ENCODE data around the gene PHACTR2.
"Not testable (repeated sequence)": the region's sequence is repeated elsewhere in the genome, so short reads cannot be mapped to it uniquely, and the experiment has no call there.

The PHACTR2 gene

DNA sequence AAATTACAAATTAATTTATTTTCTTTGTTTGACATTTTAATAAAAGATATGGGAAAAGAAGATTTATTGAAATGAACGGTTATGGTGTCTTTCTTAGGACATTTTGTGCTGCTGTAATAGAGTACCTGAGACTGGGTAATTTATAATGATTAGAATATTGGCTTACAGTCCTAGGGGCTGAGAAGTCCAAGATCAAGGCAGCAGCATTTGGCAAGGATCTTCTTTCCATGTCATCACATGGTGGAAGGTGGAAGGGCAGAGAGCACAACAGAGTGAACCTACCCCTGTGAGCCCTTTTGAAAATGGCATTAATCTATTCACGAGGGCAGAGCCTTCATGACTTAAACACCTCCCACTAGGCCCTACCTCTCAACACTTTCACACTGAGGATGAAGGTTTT is 89.7 kb downstream of the PHACTR2 start:
- DNase-seq (ENCODE audit: low spot score), result no peak

DNA sequence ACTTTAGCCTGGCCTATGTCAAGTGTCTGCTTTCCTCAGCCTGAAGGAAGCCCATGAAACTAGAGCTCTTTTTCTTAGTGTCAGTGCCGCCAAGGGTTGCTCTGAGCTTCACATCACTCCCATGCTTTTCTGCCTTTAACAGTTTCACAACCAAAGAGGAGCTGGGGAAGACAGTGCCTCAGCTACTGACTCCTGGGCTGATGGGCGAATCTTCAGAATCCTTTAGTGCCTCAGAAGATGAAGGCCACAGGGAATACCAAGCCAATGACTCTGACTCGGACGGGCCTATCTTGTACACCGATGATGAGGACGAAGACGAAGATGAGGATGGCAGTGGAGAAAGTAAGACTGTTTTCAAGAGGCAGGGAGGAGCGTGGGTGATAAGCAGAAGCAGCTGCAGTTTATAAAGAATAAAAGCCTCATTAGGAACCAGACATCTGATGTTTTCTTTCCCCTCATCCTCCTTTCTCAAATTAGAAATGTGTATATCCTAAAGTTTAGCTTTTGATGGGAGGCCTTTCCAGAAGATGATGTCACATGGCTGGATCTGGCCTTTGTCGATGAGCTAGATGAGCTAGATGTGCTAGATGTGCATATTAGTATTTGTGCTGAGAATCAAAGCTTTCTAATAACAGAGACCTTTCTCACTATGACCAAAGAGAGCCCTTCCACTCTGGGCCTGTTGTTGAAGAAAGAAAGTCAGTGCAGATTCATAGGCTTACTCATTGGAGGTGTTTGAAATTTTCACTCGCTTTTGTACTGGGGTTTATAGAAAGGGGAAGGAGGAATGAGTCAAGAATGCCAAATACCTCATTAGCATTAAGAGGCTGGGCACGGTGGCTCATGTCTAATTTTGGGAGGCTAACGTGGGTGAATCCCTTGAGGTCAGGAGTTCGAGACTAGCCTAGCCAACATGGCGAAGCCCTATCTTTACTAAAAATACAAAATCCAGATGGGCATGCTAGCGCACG is 94.6 kb downstream of the PHACTR2 start:
- DNase-seq (ENCODE audit: low spot score), result no peak

DNA sequence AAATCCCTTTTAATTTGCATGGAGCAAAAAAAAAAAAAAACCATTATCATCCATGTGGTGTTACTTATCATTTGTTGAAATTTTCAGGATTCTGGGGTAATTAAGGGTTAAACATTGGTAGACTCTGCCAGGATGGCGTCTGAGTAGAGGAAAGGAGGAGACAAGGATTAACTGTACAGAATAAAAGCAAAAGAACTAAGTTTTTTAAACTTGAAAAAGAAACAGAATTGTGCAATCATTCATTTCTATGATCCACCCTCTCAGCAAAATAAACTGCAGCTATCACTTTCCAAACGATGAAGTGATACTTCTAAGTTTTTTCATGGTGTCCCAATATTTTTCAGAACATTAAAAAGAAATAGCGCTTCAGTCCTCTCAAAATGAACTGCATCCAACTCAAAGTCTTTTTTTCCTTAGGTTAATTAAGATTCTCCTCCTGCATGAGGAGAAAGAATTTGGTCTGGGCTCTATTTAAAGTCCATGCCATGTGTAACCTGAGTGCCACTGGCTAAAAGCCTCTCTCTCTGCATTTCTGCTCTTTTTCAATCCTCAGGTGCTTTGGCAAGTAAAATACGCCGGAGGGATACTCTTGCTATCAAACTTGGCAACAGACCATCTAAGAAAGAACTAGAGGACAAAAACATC is 95.9 kb downstream of the PHACTR2 start:
- no peak for DNase-seq (ENCODE audit: low spot score)

DNA sequence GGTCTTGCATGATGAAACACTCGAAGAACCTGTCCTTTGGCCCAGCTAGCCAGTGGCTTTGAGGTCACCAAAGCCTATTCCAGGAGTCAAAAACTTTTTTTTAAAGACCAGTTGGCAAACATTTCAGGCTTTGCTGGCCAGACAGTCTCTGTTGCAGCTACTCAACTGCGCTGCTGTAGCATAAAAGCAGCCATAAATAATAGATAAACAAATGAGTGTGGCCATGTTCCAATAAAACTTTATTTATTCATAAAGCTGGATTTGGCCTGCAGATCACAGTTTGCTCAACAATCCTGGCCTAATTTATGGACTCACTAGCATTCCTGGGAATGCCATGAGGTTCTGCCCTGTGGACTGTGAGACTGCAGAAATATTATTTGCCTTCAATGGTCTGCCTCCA is 96.6 kb downstream of the PHACTR2 start:
- no peak for DNase-seq (ENCODE audit: low spot score)

DNA sequence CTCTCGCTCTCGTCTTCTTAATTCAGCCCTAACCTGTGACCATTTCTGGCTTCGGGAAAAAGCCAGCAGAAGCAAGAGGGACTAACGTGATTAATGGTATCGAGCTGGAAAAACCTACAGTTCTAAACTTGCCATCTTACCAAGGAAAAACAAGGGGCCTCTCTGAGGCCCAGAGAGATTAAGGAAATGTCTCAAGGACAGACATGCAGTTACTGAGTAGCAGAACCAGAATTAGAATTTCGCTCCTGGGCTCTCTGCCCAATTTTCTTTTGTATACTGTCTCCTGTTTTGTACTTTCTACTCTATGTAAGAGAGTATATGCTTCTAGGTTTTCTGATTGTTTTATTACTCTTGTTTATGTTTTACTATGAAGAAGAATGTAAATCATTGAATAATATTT is 97.6 kb downstream of the PHACTR2 start:
- DNase-seq (ENCODE audit: low spot score), result no peak

DNA sequence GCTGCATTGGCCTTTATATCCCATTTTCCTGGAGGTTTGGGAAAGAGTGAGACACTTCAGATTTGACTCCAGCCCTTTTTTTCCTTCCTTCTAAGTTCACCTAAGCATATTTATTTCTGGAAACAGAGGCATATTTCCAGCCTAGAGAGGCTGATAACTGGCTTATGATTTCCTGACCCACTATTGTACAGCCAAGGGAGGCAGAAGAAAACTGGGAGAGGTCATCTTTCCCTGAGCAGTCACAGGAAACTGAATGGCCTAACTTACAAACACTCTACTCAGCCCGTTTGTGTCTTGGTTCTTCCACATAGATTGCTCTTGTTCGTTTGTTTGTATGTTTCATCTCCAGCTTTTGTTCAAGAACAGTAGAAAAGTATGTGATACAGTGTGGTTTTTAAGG is 101.2 kb downstream of the PHACTR2 start:
- DNase-seq (ENCODE audit: low spot score), result no peak

DNA sequence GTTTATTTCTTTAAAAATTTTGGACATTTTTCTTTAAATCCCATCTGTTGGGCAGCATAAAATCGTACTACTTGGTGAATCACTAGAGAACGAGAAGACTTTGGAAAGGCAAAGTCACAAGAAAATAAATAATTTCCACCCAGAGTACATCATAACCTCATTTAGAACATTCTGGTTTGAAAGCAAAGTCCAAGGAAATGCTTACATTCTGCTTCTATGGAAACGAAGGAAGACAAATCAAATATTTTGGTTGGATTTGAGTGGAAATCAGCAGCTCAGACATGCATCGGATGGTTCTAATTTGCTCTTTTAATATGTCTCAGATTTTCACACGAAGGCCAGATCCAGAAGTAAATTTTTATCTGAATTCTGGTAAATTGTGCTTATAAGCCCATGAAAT is 104.7 kb downstream of the PHACTR2 start:
- DNase-seq (ENCODE audit: low spot score), result no peak

DNA sequence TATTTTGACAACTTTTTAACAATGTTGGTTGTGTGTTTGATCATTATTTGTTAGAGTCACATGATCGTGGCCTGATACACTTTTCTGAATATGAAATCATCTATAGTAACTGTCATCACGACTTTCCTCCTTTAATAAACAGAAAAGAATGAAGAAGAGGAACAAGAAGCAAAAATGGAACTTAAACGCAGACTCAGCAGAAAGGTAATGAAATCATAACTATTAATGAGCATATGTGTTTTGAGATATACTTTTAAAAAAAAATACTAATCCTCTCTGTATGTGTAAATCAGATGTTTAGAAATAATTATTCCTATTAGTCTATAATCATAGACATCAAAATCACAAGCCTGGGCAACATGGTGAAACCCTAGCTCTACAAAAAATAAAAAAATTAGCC is 105.3 kb downstream of the PHACTR2 start:
- no peak for DNase-seq (ENCODE audit: low spot score)

DNA sequence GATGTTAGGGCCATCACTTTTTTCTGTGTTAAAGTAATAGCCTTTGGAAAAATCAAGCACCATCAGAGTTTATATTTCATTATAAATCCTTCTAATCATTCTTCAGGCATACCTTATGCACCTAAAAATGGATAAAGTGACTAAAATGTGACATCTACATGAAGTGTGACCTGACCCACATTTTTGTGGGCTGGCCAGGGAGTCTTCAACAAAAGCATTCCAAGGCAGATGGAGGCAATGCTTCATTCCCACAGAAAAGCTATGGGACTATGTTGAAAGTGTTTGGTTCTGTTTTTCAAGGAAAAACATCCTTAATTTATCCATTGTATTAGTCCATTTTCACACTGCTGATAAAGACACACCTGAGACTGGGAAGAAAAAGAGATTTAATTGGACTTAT is 106.6 kb downstream of the PHACTR2 start:
- no peak for DNase-seq (ENCODE audit: low spot score)

DNA sequence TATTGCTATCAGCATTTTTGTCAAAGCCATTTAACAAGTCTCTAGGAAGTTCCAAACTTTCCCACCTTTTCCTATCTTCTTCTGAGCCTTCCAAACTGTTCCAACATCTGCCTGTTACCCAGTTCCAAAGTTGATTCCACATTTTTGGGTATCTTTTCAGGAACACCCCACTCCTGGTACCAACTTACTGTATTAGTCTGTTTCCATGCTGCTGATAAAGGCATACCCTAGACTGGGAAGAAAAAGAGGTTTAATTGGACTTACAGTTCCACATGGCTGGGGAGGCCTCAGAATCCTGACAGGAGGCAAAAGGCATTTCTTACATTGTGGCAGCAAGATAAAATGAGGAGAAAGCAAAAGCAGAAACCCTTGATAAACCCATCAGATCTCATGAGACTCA is 108.6 kb downstream of the PHACTR2 start:
- DNase-seq (ENCODE audit: low spot score), result not testable (repeated sequence)

DNA sequence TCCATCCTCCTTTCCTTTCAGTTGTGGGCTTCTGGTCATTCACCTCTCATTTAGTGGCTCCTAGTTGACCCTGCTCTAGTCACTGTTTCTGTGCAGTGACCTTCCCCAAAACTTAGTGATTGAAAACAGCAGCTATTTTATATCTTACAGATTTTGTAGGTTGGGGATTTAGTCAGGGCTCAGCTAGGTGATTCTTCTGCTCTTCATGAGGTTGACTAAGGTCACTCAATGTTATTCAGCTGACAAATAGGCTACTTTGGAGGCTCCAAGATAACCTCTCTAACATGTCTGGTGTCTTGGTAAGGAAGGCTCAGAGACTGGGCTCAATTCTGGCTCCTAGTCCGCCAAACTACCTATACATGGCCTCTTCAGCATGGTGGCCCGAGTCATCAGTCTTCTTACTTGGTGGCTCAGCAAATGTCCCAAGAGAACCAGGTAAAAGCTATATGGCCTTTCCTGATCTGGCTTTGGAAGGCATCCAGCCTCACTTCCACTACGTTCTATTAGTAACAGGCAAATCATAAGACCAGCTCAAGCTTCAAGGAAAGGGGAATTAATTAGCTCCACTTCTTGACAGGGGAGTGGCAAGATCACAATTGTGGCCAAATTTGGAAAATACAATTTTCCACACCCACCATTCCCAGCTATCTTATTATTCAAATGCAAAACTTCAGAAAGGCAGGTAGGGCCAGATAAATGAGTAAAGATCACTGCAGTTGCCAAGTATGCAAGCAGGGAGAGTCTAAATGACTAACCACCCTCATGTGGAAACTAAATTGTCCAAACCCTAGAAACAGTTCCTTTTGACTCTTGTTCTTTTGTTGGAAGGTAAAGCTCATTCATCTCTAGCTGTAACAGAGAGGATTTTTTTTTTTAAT is 114.9 kb downstream of the PHACTR2 start:
- no peak for DNase-seq (ENCODE audit: low spot score)

DNA sequence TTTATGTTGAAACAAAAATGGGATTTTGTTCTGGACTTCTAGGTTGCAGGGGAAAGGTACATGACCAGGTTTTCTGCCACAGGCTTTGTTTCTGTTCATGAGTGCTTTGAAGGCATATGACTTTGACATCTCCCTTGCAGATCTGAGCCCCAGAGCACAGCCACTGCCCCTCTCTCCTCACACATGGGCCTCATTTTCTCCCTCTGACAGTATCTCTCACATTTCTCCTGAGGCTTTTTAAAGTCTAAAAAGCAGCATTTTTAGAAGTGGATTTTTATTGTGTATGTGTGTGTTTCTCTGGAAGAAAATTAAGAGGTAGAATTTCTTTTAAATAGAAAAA is 115.5 kb downstream of the PHACTR2 start:
- DNase-seq (ENCODE audit: low spot score), result no peak

DNA sequence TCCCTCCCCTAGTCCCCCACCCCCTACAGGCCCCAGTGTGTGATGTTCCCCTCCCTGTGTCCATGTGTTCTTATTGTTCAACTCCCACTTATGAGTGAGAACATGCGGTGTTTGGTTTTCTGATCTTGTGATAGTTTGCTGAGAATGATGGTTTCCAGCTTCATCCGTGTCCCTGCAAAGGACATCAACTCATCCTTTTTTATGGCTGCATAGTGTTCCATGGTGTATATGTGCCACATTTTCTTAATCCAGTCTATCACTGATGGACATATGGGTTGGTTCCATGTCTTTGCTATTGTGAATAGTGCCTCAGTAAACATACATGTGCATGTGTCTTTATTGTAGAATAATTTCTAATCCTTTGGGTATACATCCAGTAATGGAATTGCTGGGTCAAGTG is 118.8 kb downstream of the PHACTR2 start:
- DNase-seq (ENCODE audit: low spot score), result not testable (repeated sequence)

DNA sequence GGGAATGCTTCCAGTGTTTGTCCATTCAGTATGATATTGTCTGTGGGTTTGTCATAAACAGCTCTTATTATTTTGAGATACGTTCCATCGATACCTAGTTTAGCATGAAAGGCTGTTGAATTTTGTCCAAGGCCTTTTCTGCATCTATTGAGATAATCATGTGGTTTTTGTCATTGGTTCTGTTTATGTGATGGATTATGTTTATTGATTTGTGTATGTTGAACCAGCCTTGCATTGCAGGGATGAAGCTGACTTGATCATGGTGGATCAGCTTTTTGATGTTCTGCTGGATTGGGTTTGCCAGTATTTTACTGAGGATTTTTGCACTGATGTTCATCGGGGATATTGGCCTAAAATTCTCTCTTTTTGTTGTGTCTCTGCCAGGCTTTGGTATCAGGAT is 120.7 kb downstream of the PHACTR2 start:
- not testable (repeated sequence) for DNase-seq (ENCODE audit: low spot score)

DNA sequence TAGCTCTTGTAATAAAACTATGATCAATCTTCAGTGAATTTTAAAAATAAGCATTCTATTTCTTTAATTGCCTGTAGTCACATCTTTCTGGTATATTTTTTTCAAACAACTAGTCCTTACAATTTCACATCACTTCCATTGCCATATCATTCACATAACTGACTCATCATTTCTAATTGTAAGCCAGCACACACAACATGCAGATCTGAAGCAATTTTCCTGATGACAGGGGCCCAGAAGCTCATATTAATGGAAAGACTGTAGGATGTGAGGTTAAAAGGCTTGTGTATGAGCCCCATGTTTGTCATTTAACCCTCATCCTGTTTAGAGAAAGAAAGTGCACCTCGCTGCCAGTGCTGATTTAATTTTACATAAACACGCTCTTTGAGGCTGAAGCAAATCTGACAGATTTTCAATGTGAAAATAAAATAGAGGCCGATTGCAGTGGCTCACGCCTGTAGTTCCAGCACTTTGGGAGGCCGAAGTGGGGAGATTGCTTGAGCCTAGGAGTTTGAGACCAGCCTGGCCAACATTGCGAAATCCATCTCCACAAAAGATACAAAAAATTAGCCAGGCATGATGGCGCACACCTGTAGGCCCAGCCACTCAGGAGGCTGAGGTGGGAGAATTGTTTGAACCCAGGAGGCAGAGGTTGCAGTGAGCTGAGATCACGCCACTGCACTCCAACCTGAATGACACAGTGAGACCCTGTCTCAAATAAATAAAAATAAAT is 125.2 kb downstream of the PHACTR2 start:
- DNase-seq (ENCODE audit: low spot score), result no peak

DNA sequence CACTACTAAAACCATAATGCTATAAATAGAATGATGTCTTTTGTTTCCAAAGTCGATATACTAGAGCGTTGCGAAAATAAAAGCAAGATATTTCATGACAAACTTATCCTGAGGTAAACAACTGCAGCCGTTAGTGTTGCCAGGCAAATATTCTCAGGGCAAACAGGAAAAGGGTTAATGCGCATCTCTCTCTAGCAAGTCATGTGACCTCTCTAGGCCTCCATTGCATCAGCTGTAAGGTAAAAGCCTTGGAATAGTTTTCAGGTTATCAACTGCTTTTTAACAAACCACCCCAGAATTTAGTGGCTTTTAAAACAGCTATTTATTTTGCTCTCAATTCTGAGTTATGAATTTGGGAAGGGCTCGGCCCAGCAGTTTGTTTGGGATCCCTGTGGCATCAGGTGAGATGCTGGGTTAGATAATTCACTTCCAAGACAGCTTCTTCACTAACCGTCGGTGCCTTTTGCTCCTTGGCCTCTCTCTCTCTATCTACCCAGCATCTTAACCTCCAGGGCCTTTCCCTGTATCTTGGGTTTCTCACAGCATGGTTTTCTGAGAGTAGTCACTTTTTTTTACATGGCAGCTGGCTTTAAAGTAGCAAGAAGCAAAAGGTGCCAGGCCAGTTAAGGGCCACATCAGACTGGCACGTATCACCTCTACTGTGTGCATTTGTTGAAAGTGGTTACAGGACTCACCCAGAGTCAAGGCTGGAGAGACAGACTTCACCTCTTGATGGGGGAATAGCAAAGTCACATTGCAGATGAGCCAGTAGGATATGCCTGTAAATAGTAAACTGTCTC is 126.2 kb downstream of the PHACTR2 start:
- DNase-seq (ENCODE audit: low spot score), result no peak

DNA sequence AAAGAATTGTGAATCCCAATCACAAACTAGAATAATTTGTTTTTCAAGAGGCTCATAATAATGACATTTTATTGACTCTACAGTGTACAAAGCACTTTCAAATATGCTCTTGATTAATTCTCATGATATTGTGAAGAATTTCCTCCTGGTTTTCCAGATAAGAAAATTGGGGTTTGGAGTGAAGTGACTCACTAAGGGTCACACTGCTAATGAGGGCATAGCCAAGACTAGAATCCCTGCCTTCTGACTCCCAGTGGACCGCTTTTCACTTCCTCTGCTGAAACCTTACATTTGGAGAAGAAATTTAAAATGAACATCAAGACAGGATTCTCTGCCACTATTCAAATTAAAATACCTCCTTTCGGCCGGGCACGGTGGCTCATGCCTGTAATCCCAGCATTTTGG is 127.1 kb downstream of the PHACTR2 start:
- no peak for DNase-seq (ENCODE audit: low spot score)

DNA sequence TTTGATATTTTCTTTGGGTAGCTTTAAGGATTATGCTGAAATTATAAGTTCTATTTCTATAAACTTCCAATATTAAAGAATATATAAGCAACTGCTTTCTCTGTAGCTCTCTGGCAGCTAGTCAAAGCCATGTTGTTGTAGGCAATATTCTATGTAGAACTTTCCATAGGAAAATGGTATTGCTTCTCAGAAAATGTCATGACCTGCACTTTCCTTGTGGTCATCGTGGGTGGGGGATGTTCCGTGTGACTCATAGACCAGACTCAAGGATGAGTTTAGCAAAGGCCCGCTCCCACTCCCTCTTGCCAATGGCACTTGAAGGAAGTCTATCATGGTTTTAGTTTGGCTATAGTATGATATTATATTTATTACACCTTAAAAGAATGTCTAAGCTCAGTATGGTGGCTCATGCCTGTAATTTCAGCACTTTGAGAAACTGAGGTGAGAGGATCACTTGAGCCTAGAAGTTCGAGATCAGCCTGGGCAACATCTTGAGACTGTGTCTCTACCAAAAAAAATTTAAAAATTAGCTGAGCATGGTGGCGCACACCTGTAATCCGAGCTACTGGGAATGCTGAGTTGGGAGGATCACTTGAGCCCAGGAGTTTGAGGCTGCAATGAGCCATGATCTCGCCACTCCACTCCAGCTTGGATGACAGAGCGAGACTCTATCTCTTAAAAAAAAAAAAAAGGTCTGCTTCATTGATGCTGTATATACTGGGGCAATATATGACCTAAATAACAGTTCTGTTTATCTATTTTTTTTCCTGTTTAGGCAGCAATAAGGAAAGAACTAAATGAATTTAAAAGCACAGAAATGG is 128.7 kb downstream of the PHACTR2 start:
- DNase-seq (ENCODE audit: low spot score), result no peak

DNA sequence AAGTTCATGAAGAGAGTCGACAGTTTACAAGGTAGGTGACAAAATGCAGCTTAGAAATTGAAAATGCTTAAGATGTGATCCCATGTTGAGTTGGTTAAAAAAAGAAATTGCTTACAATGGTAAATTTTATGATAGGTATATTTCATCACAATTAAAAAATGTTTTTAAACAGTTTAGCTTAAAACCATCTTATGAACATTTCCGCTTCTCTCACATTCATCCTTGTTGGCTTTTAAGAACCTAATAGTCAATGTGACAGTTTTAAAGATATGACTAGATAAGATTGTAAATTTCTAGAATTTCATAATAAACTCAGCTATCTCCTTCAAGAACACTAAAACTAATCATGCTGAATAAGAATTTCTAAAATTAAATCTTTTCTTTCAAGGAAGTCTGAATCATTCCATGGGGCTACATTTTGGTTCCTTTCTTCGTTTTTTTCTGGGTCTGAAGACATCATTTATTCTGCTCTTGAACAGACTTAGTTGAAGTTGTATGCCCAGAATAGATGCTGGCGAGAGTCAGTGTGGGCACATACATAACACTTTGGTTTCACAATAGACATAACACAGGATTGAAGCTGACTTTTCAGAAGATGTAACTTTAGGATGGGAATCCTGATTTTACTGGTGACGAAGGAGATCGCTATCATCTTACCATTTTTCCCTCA is 129.5 kb downstream of the PHACTR2 start:
- no peak for DNase-seq (ENCODE audit: low spot score)

DNA sequence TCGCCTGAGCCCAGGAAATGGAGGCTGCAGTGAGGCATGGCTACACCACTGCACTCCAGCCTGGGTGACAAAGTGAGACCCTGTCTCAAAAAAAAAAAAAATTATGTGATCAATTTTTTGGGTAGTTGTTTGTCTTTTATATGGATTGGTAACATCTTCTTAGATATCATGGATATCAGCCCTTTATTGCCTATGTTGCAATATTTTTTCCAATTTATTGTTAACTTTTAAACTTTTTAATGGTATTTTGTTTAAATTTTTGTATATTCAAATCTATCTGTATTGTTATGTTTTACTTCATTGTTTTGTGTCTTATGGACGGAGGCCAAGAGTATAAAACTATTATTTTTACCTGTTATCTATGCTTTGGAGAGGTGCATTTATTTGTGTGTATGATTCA is 133.0 kb downstream of the PHACTR2 start:
- no peak for DNase-seq (ENCODE audit: low spot score)

Measured in CD4-positive, alpha-beta T cell treated with Interleukin-6 at 100 ng/mL for 8 hours (primary cell).